NOMO-1 treated with dmso at 0.1 percent for 144 hours (cell line): Measurements from ENCODE around the gene SEPTIN1.
"Not testable (repeated sequence)": the region's sequence is repeated elsewhere in the genome, so short reads cannot be mapped to it uniquely, and the experiment has no call there.

Source experiments
- DNase-seq: peaks from one replicate; lab custom pipeline; 2025; ENCODE audit not compliant: unreplicated experiment; lab: John Stamatoyannopoulos, UW

Gene SEPTIN1

DNA sequence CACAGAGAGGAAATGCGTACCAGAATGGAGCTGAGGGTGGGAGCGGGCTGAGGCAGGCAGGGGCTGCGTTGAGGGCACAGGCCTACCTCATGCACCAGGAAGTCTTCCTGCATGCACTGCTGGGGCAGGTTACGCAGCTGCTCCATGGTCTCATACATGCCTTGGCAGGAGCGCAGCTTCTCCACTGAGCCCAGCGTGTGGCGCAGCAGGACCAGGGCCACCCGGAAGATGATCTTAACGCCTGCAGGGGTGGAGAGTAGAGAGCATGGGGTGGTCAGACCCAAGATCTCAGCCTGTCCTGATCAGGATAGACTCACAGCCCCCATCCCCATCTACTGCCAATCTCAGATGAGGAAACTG is 23.8 kb downstream of the SEPTIN1 start:
- no peak for DNase-seq

GRCh38 chr16:30357715-30358576 is 24.4 kb downstream of the SEPTIN1 start:
- no peak for DNase-seq

DNA sequence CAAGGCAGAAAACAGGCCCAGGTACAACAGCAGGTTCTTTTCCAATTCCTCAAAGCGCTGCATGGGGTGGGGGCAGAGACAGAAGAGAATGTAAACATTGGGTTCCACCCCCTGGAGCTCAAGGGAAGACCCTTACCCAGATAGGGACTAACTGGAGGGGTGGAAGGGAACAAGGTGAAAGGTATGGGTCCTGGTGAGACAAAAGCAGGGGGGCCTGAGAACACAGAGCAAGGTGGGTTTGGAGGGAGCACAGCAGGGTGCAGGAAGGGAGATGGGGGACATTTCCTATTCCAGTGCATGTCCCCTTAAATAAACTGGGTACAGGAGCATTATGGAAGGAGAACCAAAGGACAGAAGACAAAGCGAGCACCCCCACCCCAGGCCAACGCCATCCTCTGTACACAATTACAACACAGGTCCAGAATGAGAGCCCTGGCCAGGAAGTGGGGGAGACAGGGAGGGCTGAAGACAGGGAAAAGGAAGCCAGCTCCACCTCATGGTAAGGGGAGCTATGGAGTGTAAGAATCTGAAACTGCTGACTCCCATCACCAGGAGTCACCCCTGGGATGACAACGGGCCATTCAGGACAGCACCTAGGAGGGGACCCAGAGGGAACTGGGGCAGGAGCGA is 25.2 kb downstream of the SEPTIN1 start:
- no peak for DNase-seq

DNA sequence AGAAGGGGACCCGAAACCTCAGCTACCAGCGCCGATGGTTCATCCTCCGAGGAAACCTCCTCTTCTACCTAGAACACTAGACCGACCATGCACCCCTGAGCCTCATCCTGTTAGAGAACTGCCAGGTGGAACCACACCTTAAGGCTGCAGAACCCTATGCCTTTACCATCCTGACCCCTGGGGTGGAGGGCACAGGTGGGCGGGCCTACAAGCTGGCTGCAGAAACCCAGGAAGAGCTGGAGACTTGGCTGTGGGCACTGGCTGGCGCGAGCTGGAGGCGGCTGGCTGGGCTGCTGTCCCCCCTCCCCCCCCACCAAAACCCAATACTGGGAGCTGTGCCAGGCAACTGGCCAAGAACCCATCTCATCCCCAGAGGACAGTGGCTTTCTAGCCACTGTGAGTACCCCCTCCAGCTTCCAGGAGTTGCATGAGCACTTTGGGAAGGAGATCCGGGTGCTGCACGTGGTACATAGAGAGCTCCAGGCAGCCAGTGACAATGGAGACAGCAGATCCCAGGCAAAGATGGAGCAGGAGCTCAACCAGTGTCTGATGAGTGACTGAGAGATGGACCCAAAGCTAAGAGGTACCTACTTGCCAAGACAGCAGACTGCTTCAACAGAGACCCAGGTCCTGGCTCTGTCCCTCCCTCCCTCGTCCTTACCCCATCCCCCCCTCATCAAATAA is 25.8 kb downstream of the SEPTIN1 start:
- DNase-seq = no peak

- no peak for DNase-seq
Observed at GRCh38 chr16:30355954-30356308, 26.4 kb downstream of the SEPTIN1 start.

GRCh38 chr16:30355144-30355953 is 27.0 kb downstream of the SEPTIN1 start, which contains the start of gene CD2BP2:
Gene CD2BP2 (minus strand): TSS chr16:30355308. CDS start chr16:30354681, 627 bp downstream.
- peak; percentile 97 for DNase-seq

DNA sequence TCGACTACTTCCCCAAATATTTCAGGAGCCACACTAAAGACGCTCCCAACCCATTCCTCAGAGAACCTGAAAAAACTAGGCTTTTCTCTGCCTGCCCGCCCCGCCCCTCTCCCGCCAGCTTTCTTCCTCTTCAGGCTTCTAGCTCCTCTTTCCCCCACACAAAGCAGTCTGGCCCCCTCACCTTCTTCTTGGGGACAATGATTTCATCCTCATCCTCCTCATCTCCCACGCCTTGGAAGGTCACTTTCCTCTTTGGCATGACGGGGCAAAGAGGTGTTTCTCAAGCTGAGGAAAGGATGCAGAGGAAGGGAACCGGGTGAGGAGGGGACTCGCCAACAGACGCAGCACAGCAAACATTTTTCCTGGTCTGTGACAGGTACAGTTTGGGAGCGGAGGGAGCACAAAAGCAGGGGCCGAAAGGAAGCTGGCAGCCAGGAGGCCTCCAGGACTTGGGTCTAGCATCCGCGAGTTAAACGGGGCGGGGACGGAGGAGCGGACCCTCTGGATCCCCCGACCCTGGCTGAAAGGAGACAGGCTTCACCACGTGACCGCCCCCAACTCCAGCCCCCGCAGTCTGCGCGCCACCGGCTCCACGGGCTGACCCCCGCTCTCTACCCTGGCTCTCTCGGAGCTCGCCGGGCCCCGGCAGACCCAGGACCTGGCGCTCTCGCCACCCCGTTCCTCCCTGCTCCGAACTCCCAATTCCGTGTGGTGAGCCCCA is 27.8 kb downstream of the SEPTIN1 start:
- no peak for DNase-seq

DNA sequence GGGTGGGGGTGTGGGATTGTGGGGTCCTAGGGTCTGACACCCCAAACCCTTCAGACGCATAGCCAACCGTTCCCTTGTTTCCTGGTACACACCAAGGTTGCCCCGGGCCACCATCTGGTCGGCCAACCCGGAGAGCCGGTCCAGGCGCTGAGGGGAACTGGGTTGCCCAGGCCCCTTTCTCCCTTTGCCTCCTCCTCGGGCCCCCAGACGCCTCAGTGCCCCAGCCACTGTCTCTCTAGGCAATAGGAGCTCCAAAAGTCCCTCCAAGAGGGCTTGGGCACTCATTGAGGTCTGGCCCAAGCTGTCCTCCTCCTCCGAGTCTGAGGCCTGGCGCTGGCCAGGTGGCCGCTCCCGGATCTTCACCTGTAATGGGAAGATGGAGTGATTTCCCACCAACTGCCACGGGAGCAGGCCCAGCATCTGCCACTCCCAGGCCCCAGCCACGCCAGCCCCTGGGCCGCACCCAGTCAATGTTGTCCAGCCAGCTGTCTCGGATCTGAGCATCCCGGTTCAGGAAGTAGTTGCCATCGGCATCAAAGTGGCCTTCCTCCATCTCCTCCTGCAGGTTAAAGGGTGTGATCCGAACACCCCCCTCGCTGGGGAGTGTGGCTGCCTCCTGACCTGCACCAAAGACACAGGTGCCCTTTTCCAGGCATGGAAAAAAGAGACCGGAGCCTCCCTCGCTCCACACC is 28.8 kb downstream of the SEPTIN1 start:
- DNase-seq = no peak

- no peak for DNase-seq
Observed at GRCh38 chr16:30352488-30353401, 29.6 kb downstream of the SEPTIN1 start.

GRCh38 chr16:30351586-30352419 is 30.6 kb downstream of the SEPTIN1 start:
- DNase-seq = no peak

DNA sequence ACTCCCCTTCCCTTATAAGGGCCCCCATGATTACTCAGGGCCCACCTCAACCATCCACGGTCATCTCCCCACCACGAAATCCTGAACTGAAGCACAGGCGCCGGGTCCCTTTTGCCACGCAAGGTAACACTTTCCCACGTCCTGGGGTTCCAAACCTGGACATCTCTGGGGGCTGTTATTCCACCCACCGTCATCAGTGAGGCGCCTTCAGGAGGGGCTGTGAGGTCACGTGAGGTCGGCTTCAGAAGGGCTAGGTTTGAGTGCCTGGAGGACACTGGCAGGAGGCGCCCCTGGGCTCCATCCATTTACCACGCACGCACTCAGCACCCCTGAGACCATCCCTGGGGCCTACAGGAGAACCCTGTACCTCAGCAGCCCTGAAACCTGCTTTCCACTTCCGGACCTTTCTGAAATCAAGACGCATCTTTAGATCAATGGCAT is 31.3 kb downstream of the SEPTIN1 start:
- DNase-seq = no peak

- no peak for DNase-seq
Observed at GRCh38 chr16:30350134-30350871, 32.1 kb downstream of the SEPTIN1 start.

GRCh38 chr16:30349675-30350074 is 32.7 kb downstream of the SEPTIN1 start:
- no peak for DNase-seq

DNA sequence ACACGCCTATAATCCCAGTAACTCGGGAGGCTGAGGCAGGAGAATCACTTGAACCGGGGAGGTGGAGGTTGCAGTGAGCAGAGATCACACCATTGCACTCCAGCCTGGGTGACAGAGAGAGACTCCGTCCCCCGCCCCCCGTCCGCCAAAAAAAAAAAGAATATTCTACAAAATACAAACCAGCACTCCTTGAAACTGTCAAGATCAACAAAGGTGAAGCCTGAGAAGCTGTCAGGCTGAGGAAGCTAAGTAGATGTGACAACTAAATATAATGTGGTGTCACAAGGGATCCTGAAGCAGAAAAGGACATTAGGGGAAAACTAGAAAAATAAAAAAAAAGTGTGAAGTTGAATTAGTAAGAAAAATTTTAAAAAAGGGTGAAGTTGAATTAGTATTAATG is 33.4 kb downstream of the SEPTIN1 start:
- DNase-seq = no peak

GRCh38 chr16:30348113-30348512 is 34.2 kb downstream of the SEPTIN1 start:
- DNase-seq = no peak

- DNase-seq = no peak
Observed at GRCh38 chr16:30346286-30346685, 36.1 kb downstream of the SEPTIN1 start.

- not testable (repeated sequence) for DNase-seq
Observed at GRCh38 chr16:30343491-30343820, 38.9 kb downstream of the SEPTIN1 start.
